ENCODE results near the gene NTRK3. TPM values are rescaled to one million over a fixed set of nuclear protein-coding genes. Genes with fewer than 3 reads are reported as not detected.

The NTRK3 gene
- total RNA-seq, 6 experiments from 2014 or later = 0.02 TPM; not detected in 5

- Mint-ChIP-seq H3K4me1 (ENCODE audit: low read depth) (no peaks in the 10 kb centered on the region), H3K27me3 (ENCODE audit: insufficient read depth) (peaks cover 15% of the 10 kb centered on the region), H3K9me3 (no peaks in the 10 kb centered on the region), H3K4me3 (no peak overlapping the region), H3K27ac (no peak overlapping the region), H3K36me3 (ENCODE audit: low read depth) (no peaks in the 10 kb centered on the region)
- no peak for DNase-seq
- TF ChIP-seq CTCF (IDR thresholded peaks at IDR 0.05) = no peak
Observed at GRCh38 chr15:87941606-87942005, 314.9 kb downstream of the NTRK3 start.

GRCh38 chr15:87940768-87941167 is 315.8 kb downstream of the NTRK3 start:
- Mint-ChIP-seq H3K36me3 (ENCODE audit: low read depth) (no peaks in the 10 kb centered on the region), H3K9me3 (no peaks in the 10 kb centered on the region), H3K4me3 (no peak overlapping the region), H3K27me3 (ENCODE audit: insufficient read depth) (peaks cover 12% of the 10 kb centered on the region), H3K27ac (no peak overlapping the region), H3K4me1 (ENCODE audit: low read depth) (no peaks in the 10 kb centered on the region)
- no peak for TF ChIP-seq CTCF (IDR thresholded peaks at IDR 0.05)
- DNase-seq = no peak

- Mint-ChIP-seq H3K9me3 (no peaks in the 10 kb centered on the region), H3K27ac (no peak overlapping the region), H3K27me3 (ENCODE audit: insufficient read depth) (peaks cover 12% of the 10 kb centered on the region), H3K4me1 (ENCODE audit: low read depth) (no peaks in the 10 kb centered on the region), H3K36me3 (ENCODE audit: low read depth) (no peaks in the 10 kb centered on the region), H3K4me3 (no peak overlapping the region)
- no peak for DNase-seq
- TF ChIP-seq CTCF (IDR thresholded peaks at IDR 0.05) = no peak
Observed at GRCh38 chr15:87939848-87940457, 316.6 kb downstream of the NTRK3 start.

- TF ChIP-seq CTCF (IDR thresholded peaks at IDR 0.05) = no peak
- Mint-ChIP-seq H3K9me3 (no peaks in the 10 kb centered on the region), H3K36me3 (ENCODE audit: low read depth) (no peaks in the 10 kb centered on the region), H3K27me3 (ENCODE audit: insufficient read depth) (peaks cover 10% of the 10 kb centered on the region; the same call in 1 of the 2 replicates), H3K4me3 (no peak overlapping the region), H3K4me1 (ENCODE audit: low read depth) (no peaks in the 10 kb centered on the region), H3K27ac (no peak overlapping the region; the same call in 1 of the 2 replicates)
- DNase-seq = no peak
Observed at GRCh38 chr15:87938031-87938430, 318.5 kb downstream of the NTRK3 start.

GRCh38 chr15:87935583-87935982 is 321.0 kb downstream of the NTRK3 start:
- H3K27ac Mint-ChIP-seq = no peak overlapping the region
- no peaks in the 10 kb centered on the region for H3K4me1 Mint-ChIP-seq (ENCODE audit: low read depth)
- no peak for DNase-seq
- H3K27me3 Mint-ChIP-seq (ENCODE audit: insufficient read depth) = peaks cover 3% of the 10 kb centered on the region; the same call in 1 of the 2 replicates
- no peak overlapping the region for H3K4me3 Mint-ChIP-seq
- H3K36me3 Mint-ChIP-seq (ENCODE audit: low read depth) = no peaks in the 10 kb centered on the region
- no peaks in the 10 kb centered on the region for H3K9me3 Mint-ChIP-seq
- TF ChIP-seq CTCF (IDR thresholded peaks at IDR 0.05) = no peak

All from HFFc6 (cell line).